ENCODE data around the gene HECTD4.

- TF ChIP-seq CTCF (conservative IDR thresholded peaks at IDR 0.05; ENCODE audit: low read depth, low read length) = no peak
- TF ChIP-seq USF2 (IDR thresholded peaks at IDR 0.05; ENCODE audit: low read depth, low read length) = no peak
- no peak for TF ChIP-seq MAFK (IDR thresholded peaks at IDR 0.05; ENCODE audit: low read depth, low read length)
- no peak for TF ChIP-seq POLR2A (IDR thresholded peaks at IDR 0.05; ENCODE audit: low read depth, low read length)
- TF ChIP-seq RCOR1 (IDR thresholded peaks at IDR 0.05; ENCODE audit: insufficient replicate concordance, low read length) = no peak
- TF ChIP-seq CEBPB (IDR thresholded peaks at IDR 0.05; ENCODE audit: low read depth, low read length) = no peak
- TF ChIP-seq RAD21 (IDR thresholded peaks at IDR 0.05; ENCODE audit: low read length) = no peak
- no peak for TF ChIP-seq MAZ (IDR thresholded peaks at IDR 0.05; ENCODE audit: borderline replicate concordance, low read depth, low read length)
- TF ChIP-seq CHD1 (IDR thresholded peaks at IDR 0.05; ENCODE audit: low read depth, low read length) = no peak
- no peak for TF ChIP-seq MXI1 (IDR thresholded peaks at IDR 0.05; ENCODE audit: borderline replicate concordance, low read depth, low read length)
Measured at GRCh38 chr12:112178796-112179195, 203.4 kb downstream of the HECTD4 start.

Data from IMR-90 (cell line).